WTC11 (cell line): ENCODE data around the gene VARS2. TPM values are rescaled to one million over a fixed set of nuclear protein-coding genes. Genes with fewer than 3 reads are reported as not detected.

Experiments
- ATAC-seq: fragments of 200-7000 bp; cut with Tn5 transposase; 2 replicates; pipeline ENCODE4 v1.10.0; 2021; ENCODE audit warnings: mild to moderate bottlenecking, moderate library complexity
- CTCF ChIA-PET: fragments of 300-600 bp; sonication (Branson Sonifier 250); formaldehyde crosslinking; loops from one replicate; lab custom pipeline; 2021; ENCODE audit warnings: antibody characterized with exemption; lab: Charles Lee
- POLR2A ChIA-PET: fragments of 350-600 bp; sonication (Branson Sonifier 250); formaldehyde crosslinking; loops from one replicate; lab custom pipeline; 2021; ENCODE audit warnings: antibody characterized with exemption; lab: Charles Lee
- DNase-seq: peaks from one replicate; pipeline ENCODE4 v3.0.0; 2021; ENCODE audit warnings: low spot score
- H3K27ac Mint-ChIP-seq: 2 replicates; pipeline ENCODE4 v1.8.0; 2021; ENCODE audit warnings: mixed read lengths
- H3K27me3 Mint-ChIP-seq: 2 replicates; pipeline ENCODE4 v1.8.0; 2021; ENCODE audit warnings: low read depth, mild to moderate bottlenecking, moderate library complexity, mixed read lengths
- H3K36me3 Mint-ChIP-seq: 2 replicates; pipeline ENCODE4 v1.8.0; 2021; ENCODE audit warnings: mixed read lengths
- H3K4me1 Mint-ChIP-seq: 2 replicates; pipeline ENCODE4 v1.8.0; 2022; ENCODE audit warnings: mixed read lengths
- H3K4me3 Mint-ChIP-seq: 2 replicates; pipeline ENCODE4 v1.8.0; 2021; ENCODE audit warnings: mild to moderate bottlenecking, moderate library complexity, mixed read lengths
- H3K9me3 Mint-ChIP-seq: 2 replicates; pipeline ENCODE4 v1.8.0; 2021; ENCODE audit warnings: mixed read lengths
- CBFB ChIP-seq: sonication (generic); formaldehyde crosslinking; IDR thresholded peaks from 2 replicates; pipeline ENCODE4 v1.8.1; 2022; ENCODE audit warnings: mild to moderate bottlenecking, low read depth, missing genetic modification reagents
- GTF2I ChIP-seq: fragments of 250-450 bp; sonication (Bioruptor Pico); conservative IDR thresholded peaks from 2 replicates; pipeline ENCODE4 v1.4.0; 2021; ENCODE audit warnings: mild to moderate bottlenecking
- HMGA2 ChIP-seq: fragments of 250-450 bp; sonication (Bioruptor Pico); IDR thresholded peaks from 2 replicates; pipeline ENCODE4 v1.4.0; 2021; ENCODE audit warnings: mild to moderate bottlenecking, moderate library complexity
- IRF2 ChIP-seq: sonication (generic); formaldehyde crosslinking; IDR thresholded peaks from 2 replicates; pipeline ENCODE4 v1.8.0; 2022; ENCODE audit warnings: low read depth, missing genetic modification reagents, borderline replicate concordance
- JUN ChIP-seq: sonication (generic); formaldehyde crosslinking; IDR thresholded peaks from 2 replicates; pipeline ENCODE4 v1.8.0; 2023; ENCODE audit warnings: mild to moderate bottlenecking, missing genetic modification reagents
- NFATC4 ChIP-seq: fragments of 250-450 bp; sonication (Bioruptor Pico); IDR thresholded peaks from 2 replicates; pipeline ENCODE4 v1.9.0; 2021; ENCODE audit warnings: mild to moderate bottlenecking
- NFYB ChIP-seq: sonication (generic); formaldehyde crosslinking; conservative IDR thresholded peaks from 2 replicates; pipeline ENCODE4 v1.8.0; 2022; ENCODE audit warnings: low read depth, missing genetic modification reagents
- RELA ChIP-seq: sonication (generic); formaldehyde crosslinking; IDR thresholded peaks from 2 replicates; pipeline ENCODE4 v1.8.1; 2022; ENCODE audit warnings: missing genetic modification reagents, mild to moderate bottlenecking, borderline replicate concordance
- TEAD1 ChIP-seq: sonication (generic); formaldehyde crosslinking; IDR thresholded peaks from 2 replicates; pipeline ENCODE4 v1.8.0; 2022; ENCODE audit warnings: mild to moderate bottlenecking, missing genetic modification reagents
- TP53 ChIP-seq: sonication (generic); formaldehyde crosslinking; IDR thresholded peaks from 2 replicates; pipeline ENCODE4 v1.8.1; 2023; ENCODE audit warnings: mild to moderate bottlenecking, missing genetic modification reagents
- ZNF671 ChIP-seq: fragments of 250-450 bp; sonication (Bioruptor Pico); IDR thresholded peaks from 2 replicates; pipeline ENCODE4 v1.8.0; 2021; ENCODE audit warnings: mild to moderate bottlenecking
- total RNA-seq: library from RNA; stranded (reverse); gene quantifications from 3 replicates; pipeline ENCODE4 v1.2.3, GENCODE V29; 2021
- TF ChIP-seq, protein P1 (sequence below): sonication (generic); formaldehyde crosslinking; IDR thresholded peaks from 2 replicates; pipeline ENCODE4 v1.8.0; 2022; ENCODE audit warnings: mild to moderate bottlenecking, missing genetic modification reagents
- TF ChIP-seq, protein P2 (sequence below): sonication (generic); formaldehyde crosslinking; IDR thresholded peaks from 2 replicates; pipeline ENCODE4 v1.8.0; 2023; ENCODE audit warnings: mild to moderate bottlenecking, missing genetic modification reagents
- TF ChIP-seq, protein P3 (sequence below): sonication (generic); formaldehyde crosslinking; IDR thresholded peaks from 2 replicates; pipeline ENCODE4 v1.8.1; 2022; ENCODE audit warnings: mild to moderate bottlenecking, moderate library complexity, missing genetic modification reagents
- TF ChIP-seq, protein P4 (sequence below): fragments of 200-600 bp; IDR thresholded peaks from 2 replicates; pipeline ENCODE4 v1.8.0; 2022; ENCODE audit warnings: antibody characterized with exemption
- TF ChIP-seq, protein P5 (sequence below): fragments of 250-450 bp; sonication (Bioruptor Pico); IDR thresholded peaks from 2 replicates; pipeline ENCODE4 v2.1.2; 2022; ENCODE audit warnings: mild to moderate bottlenecking, moderate library complexity
- TF ChIP-seq, protein P6 (sequence below): sonication (generic); formaldehyde crosslinking; IDR thresholded peaks from 2 replicates; pipeline ENCODE4 v1.8.0; 2023; ENCODE audit warnings: missing genetic modification reagents, mild to moderate bottlenecking, borderline replicate concordance

Gene VARS2
- total RNA-seq, 1 experiment from 2014 or later: 65.6 TPM

DNA sequence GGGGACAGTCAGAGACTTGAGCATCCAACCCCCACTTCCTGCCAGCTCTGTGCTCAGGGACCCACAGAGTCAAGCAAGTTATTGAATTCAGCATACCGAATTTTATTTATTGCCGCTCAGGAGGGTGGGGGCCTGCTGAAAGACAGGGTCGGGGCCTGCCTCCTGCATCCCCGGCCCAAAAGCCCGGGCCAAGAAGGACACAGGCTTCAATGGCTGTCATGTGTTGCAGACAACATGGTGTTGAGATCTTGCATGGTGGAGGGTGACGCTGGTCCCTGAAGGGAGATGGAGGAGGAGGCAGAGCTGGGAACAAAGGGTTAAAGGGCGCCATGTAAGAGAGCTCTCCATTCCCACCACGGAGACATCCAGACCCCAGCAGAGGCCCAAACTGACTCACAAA lies 17.2 kb downstream of the VARS2 start (continued):
- TF ChIP-seq, protein P1, sequence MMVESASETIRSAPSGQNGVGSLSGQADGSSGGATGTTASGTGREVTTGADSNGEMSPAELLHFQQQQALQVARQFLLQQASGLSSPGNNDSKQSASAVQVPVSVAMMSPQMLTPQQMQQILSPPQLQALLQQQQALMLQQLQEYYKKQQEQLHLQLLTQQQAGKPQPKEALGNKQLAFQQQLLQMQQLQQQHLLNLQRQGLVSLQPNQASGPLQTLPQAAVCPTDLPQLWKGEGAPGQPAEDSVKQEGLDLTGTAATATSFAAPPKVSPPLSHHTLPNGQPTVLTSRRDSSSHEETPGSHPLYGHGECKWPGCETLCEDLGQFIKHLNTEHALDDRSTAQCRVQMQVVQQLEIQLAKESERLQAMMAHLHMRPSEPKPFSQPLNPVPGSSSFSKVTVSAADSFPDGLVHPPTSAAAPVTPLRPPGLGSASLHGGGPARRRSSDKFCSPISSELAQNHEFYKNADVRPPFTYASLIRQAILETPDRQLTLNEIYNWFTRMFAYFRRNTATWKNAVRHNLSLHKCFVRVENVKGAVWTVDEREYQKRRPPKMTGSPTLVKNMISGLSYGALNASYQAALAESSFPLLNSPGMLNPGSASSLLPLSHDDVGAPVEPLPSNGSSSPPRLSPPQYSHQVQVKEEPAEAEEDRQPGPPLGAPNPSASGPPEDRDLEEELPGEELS: no peak
- TF ChIP-seq, protein P2, sequence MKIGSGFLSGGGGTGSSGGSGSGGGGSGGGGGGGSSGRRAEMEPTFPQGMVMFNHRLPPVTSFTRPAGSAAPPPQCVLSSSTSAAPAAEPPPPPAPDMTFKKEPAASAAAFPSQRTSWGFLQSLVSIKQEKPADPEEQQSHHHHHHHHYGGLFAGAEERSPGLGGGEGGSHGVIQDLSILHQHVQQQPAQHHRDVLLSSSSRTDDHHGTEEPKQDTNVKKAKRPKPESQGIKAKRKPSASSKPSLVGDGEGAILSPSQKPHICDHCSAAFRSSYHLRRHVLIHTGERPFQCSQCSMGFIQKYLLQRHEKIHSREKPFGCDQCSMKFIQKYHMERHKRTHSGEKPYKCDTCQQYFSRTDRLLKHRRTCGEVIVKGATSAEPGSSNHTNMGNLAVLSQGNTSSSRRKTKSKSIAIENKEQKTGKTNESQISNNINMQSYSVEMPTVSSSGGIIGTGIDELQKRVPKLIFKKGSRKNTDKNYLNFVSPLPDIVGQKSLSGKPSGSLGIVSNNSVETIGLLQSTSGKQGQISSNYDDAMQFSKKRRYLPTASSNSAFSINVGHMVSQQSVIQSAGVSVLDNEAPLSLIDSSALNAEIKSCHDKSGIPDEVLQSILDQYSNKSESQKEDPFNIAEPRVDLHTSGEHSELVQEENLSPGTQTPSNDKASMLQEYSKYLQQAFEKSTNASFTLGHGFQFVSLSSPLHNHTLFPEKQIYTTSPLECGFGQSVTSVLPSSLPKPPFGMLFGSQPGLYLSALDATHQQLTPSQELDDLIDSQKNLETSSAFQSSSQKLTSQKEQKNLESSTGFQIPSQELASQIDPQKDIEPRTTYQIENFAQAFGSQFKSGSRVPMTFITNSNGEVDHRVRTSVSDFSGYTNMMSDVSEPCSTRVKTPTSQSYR (CRISPR knock-in tag): no peak
- TF ChIP-seq, protein P3, sequence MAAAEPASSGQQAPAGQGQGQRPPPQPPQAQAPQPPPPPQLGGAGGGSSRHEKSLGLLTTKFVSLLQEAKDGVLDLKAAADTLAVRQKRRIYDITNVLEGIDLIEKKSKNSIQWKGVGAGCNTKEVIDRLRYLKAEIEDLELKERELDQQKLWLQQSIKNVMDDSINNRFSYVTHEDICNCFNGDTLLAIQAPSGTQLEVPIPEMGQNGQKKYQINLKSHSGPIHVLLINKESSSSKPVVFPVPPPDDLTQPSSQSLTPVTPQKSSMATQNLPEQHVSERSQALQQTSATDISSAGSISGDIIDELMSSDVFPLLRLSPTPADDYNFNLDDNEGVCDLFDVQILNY (CRISPR knock-in tag): no peak
- TF ChIP-seq, protein P4, sequence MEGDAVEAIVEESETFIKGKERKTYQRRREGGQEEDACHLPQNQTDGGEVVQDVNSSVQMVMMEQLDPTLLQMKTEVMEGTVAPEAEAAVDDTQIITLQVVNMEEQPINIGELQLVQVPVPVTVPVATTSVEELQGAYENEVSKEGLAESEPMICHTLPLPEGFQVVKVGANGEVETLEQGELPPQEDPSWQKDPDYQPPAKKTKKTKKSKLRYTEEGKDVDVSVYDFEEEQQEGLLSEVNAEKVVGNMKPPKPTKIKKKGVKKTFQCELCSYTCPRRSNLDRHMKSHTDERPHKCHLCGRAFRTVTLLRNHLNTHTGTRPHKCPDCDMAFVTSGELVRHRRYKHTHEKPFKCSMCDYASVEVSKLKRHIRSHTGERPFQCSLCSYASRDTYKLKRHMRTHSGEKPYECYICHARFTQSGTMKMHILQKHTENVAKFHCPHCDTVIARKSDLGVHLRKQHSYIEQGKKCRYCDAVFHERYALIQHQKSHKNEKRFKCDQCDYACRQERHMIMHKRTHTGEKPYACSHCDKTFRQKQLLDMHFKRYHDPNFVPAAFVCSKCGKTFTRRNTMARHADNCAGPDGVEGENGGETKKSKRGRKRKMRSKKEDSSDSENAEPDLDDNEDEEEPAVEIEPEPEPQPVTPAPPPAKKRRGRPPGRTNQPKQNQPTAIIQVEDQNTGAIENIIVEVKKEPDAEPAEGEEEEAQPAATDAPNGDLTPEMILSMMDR: no peak
- TF ChIP-seq GTF2I (CRISPR knock-in tag) (no peak), TP53 (CRISPR knock-in tag) (no peak), TEAD1 (no peak), HMGA2 (CRISPR knock-in tag) (no peak), IRF2 (CRISPR knock-in tag) (no peak)

DNA sequence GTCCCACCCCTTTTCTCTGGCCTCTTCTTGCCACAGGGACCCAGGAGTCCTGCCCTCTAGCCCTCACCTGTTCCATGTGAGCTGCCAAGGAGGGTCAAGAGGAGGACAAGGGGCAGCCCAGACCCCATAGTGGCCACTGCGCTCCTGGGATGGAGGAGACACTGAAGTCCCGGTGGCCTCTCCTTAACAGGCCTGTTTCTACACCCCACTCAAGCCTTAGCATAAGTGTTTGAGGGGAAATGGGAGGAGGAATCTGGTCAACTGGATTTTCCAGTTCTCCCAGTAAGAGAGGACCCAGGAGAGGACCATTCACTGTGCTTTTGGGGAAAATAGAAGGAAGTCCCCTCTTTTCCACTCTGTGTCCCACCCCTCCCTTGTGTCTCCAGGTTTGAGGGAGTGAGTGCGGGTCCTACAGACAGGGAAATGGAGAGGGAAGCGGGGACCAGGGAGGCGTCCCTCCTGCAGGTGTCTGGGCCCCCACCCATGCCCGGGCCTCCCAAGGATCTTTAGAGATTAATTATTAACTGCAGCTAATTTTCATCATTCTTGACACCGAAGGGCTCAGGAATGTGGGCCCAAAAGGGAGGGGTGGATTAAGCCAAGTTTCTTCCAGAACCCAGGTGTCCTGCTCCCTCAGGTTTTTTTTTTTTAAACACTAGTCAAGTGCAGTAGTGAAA lies 18.1 kb downstream of the VARS2 start, which contains the start of gene SFTA2:
TSS of gene SFTA2 (minus strand) at position 202 of the 677 bp plus-strand sequence. CDS start at position 128, 74 bp downstream.
- Mint-ChIP-seq H3K4me1 (peaks cover 11% of the 10 kb centered on the region), H3K27me3 (no peaks in the 10 kb centered on the region), H3K4me3 (no peak within 1 kb of the TSS), H3K36me3 (peaks cover 21% of the 10 kb centered on the region), H3K27ac (no peak within 1 kb of the TSS), H3K9me3 (peaks cover 19% of the 10 kb centered on the region)
- DNase-seq (no peak), ATAC-seq (no peak)
- CTCF ChIA-PET: interaction anchor here (1.2 to 3.7 kb wide), 5 partner anchors 10 to 155 kb away, joined by 3 to 18 read pairs (median 11); partner anchors contain the start of gene MUCL3
- POLR2A ChIA-PET: no interaction called here
- TF ChIP-seq RELA (CRISPR knock-in tag) (no peak), ZNF671 (CRISPR knock-in tag) (no peak), JUN (CRISPR knock-in tag) (no peak), CBFB (no peak), NFYB (CRISPR knock-in tag) (no peak), TEAD1 (no peak), NFATC4 (CRISPR knock-in tag) (no peak)
- TF ChIP-seq, protein P5, sequence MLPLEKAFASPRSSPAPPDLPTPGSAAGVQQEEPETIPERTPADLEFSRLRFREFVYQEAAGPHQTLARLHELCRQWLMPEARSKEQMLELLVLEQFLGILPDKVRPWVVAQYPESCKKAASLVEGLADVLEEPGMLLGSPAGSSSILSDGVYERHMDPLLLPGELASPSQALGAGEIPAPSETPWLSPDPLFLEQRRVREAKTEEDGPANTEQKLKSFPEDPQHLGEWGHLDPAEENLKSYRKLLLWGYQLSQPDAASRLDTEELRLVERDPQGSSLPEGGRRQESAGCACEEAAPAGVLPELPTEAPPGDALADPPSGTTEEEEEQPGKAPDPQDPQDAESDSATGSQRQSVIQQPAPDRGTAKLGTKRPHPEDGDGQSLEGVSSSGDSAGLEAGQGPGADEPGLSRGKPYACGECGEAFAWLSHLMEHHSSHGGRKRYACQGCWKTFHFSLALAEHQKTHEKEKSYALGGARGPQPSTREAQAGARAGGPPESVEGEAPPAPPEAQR (CRISPR knock-in tag): no peak
- TF ChIP-seq, protein P6, sequence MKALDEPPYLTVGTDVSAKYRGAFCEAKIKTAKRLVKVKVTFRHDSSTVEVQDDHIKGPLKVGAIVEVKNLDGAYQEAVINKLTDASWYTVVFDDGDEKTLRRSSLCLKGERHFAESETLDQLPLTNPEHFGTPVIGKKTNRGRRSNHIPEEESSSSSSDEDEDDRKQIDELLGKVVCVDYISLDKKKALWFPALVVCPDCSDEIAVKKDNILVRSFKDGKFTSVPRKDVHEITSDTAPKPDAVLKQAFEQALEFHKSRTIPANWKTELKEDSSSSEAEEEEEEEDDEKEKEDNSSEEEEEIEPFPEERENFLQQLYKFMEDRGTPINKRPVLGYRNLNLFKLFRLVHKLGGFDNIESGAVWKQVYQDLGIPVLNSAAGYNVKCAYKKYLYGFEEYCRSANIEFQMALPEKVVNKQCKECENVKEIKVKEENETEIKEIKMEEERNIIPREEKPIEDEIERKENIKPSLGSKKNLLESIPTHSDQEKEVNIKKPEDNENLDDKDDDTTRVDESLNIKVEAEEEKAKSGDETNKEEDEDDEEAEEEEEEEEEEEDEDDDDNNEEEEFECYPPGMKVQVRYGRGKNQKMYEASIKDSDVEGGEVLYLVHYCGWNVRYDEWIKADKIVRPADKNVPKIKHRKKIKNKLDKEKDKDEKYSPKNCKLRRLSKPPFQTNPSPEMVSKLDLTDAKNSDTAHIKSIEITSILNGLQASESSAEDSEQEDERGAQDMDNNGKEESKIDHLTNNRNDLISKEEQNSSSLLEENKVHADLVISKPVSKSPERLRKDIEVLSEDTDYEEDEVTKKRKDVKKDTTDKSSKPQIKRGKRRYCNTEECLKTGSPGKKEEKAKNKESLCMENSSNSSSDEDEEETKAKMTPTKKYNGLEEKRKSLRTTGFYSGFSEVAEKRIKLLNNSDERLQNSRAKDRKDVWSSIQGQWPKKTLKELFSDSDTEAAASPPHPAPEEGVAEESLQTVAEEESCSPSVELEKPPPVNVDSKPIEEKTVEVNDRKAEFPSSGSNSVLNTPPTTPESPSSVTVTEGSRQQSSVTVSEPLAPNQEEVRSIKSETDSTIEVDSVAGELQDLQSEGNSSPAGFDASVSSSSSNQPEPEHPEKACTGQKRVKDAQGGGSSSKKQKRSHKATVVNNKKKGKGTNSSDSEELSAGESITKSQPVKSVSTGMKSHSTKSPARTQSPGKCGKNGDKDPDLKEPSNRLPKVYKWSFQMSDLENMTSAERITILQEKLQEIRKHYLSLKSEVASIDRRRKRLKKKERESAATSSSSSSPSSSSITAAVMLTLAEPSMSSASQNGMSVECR (CRISPR knock-in tag): no peak
- TF ChIP-seq, protein P1: no peak
